Esophagus muscularis mucosa (tissue), 4 donors: Measurements from ENCODE around the gene POPDC3.

Experiments used
- CTCF ChIP-seq, 3 experiments: fragments of 200-600 bp in 2 of 3; fragments of 450-650 bp in 1 of 3; sonication (generic) in 2 of 3; IDR thresholded peaks; one replicate each; pipeline ENCODE4 v1.5.1; 2017 to 2019; ENCODE audit warnings: antibody characterized with exemption in 3 of 3, mild to moderate bottlenecking in 2 of 3, moderate library complexity in 1 of 3
- EP300 ChIP-seq: sonication (generic); formaldehyde crosslinking; IDR thresholded peaks from one replicate; pipeline ENCODE4 v1.6.1; 2017; ENCODE audit warnings: antibody characterized with exemption
- POLR2A ChIP-seq: fragments of 450-650 bp; IDR thresholded peaks from one replicate; pipeline ENCODE4 v1.6.1; 2017; ENCODE audit warnings: antibody characterized with exemption, moderate library complexity, mild to moderate bottlenecking, low read depth
- POLR2AphosphoS5 ChIP-seq, 2 donors: sonication (generic); formaldehyde crosslinking; IDR thresholded peaks; one replicate each; pipeline ENCODE4 v1.6.1; 2017; ENCODE audit warnings: antibody characterized with exemption in 2 of 2

GRCh38 chr6:105220186-105220585 is 40.4 kb upstream of the POPDC3 start:
- no peak for TF ChIP-seq CTCF (IDR thresholded peaks at IDR 0.05)
- no peak for TF ChIP-seq POLR2A
- no peak for TF ChIP-seq EP300
- no peak for TF ChIP-seq POLR2AphosphoS5 (IDR thresholded peaks at IDR 0.05)
